Heart left ventricle (tissue), 16 donors: ENCODE measurements around the gene MEGF11. TPM values are rescaled to one million over a fixed set of nuclear protein-coding genes. Genes with fewer than 3 reads are reported as not detected.

ENCODE experiments used
- ATAC-seq, 4 donors: fragments of 200-7000 bp; cut with Tn5 transposase; one replicate each; pipeline ENCODE4 v1.9.1; 2020 to 2022; ENCODE audit warnings: moderate library complexity in 4 of 4, mild to moderate bottlenecking in 3 of 4, moderate number of reproducible peaks in 1 of 4
- DNase-seq, 5 donors: peaks; one replicate each; pipeline ENCODE4 v3.0.0-alpha.2; 2020
- H3K27ac ChIP-seq, 12 donors: fragments of 200-600 bp; sonication (generic) in 4 of 12; one replicate each; pipeline versions ENCODE4 v1.5.0 to v1.8.0; 2016 to 2022; ENCODE audit warnings: mild to moderate bottlenecking in 2 of 12
- H3K27me3 ChIP-seq, 9 donors: fragments of 200-600 bp; sonication (generic) in 2 of 9; one replicate each; pipeline versions ENCODE4 v1.5.1 to v1.8.0; 2016 to 2022; ENCODE audit warnings: mild to moderate bottlenecking in 3 of 9
- H3K36me3 ChIP-seq, 9 donors: fragments of 200-600 bp; sonication (generic) in 2 of 9; one replicate each; pipeline versions ENCODE4 v1.5.0 to v1.8.0; 2018 to 2022; ENCODE audit warnings: mild to moderate bottlenecking in 2 of 9
- H3K4me1 ChIP-seq, 12 donors: fragments of 200-600 bp; sonication (generic) in 4 of 12; one replicate each; pipeline versions ENCODE4 v1.5.0 to v1.8.0; 2016 to 2022; ENCODE audit warnings: mild to moderate bottlenecking in 3 of 12
- H3K4me3 ChIP-seq, 12 donors: fragments of 200-600 bp; sonication (generic) in 4 of 12; one replicate each; pipeline versions ENCODE4 v1.5.0 to v1.8.0; 2017 to 2022; ENCODE audit warnings: mild to moderate bottlenecking in 9 of 12, moderate library complexity in 4 of 12
- H3K9me3 ChIP-seq, 12 donors: fragments of 200-600 bp; sonication (generic) in 4 of 12; one replicate each; pipeline versions ENCODE4 v1.5.0 to v1.8.0; 2016 to 2022; ENCODE audit warnings: mild to moderate bottlenecking in 1 of 12
- CTCF ChIP-seq, 12 donors: fragments of 200-600 bp; sonication (generic) in 4 of 12; IDR thresholded peaks; one replicate each; pipeline versions ENCODE4 v1.5.0 to v1.8.0; 2018 to 2022; ENCODE audit warnings: antibody characterized with exemption in 12 of 12, mild to moderate bottlenecking in 5 of 12
- POLR2A ChIP-seq, 2 donors: fragments of 450-650 bp; IDR thresholded peaks; one replicate each; pipeline ENCODE4 v1.6.1; 2017; ENCODE audit warnings: antibody characterized with exemption in 2 of 2, mild to moderate bottlenecking in 2 of 2, moderate library complexity in 2 of 2
- WGBS, 4 donors: extraction: QIAGEN DNeasy Blood & Tissue Kit in 2 of 4; methylation state at CpG; one replicate each; pipeline versions ENCODE4 v1.1.5 to v1.1.7; 2013 to 2018; 5-methylcytosine and 5-hydroxymethylcytosine counted together
- intact Hi-C, 10 donors: fragments of 100-400 bp; cut with DNase I; formaldehyde crosslinking; loops; one replicate each; pipeline versions ENCODE4 v1.11.1 to v1.14.2; 2022
- polyA plus RNA-seq, 2 donors: library from polyadenylated mRNA; stranded (reverse); fragments of 200-250 nt; gene quantifications; one replicate each; pipeline ENCODE4 v1.2.3, GENCODE V29; 2013
- total RNA-seq, 9 donors: library from RNA; depleted of rRNA in 2 of 9; stranded (reverse); fragments of >200 nt in 2 of 9; fragmentation: NEBNext Ultra II Directional in 3 of 9; extraction: Animal tissue kit (Norgen Biotek cat#: 25700) in 3 of 9; gene quantifications; one replicate each; pipeline versions ENCODE4 v1.1.0 to v1.2.4, GENCODE V29; 2016 to 2023
- donor health status: ischemic (EF 13 %, LVEDD 7.1; RV severe dilation, severe dysfunction).
- donor health status: healthy with polysubstance abuse.
- donor health status: DM: no; HTN: yes; CAD: no.
- donor health status: DM: no; HTN: no; CAD: no.
- donor health status: ischemic (EF 25% LVEDD 6.9; RV normal size, moderate dysfunction).
- donor health status: ischemic (EF 25% LVEDD 5.7; RV mildly dilated, moderate dysfunction).
- donor health status: healthy.
- donor health status: DM: yes; HTN: yes; CAD: no.
- donor health status: ischemic (EF 35%, LVEDD 5.7; RV mildly dilated, moderate dysfunction).
- donor health status: nonischemic (EF 11% LVEDD 7.7; RV severe dilation, severe dysfunction).
- donor health status: DM: yes; HTN: yes; CAD: no.
- donor health status: PGD.
- donor health status: ischemic (EF 29% LVEDD 5.4; RV normal size, mild dysfunction).
- donor health status: nonischemic (EF 23%, LVEDD 6.1; RV moderate dilation, normal function).

Gene MEGF11
- total and polyA plus RNA-seq, 11 donors, result 0.07 TPM; not detected in 10

GRCh38 chr15:66115568-66116206, 137.9 kb downstream of the MEGF11 start:
- H3K4me3 ChIP-seq, result no peak overlapping the region
- no peak overlapping the region for H3K27ac ChIP-seq
- intact Hi-C loops, result no loop called here
- no peak for TF ChIP-seq CTCF (IDR thresholded peaks at IDR 0.05)
- TF ChIP-seq POLR2A (IDR thresholded peaks at IDR 0.05), result no peak
- H3K27me3 ChIP-seq, result peaks cover 0 to 30% (median 0%) of the 10 kb centered on the region in 9 donors
- no peak for DNase-seq
- ATAC-seq, result no peak
- no peaks in the 10 kb centered on the region for H3K4me1 ChIP-seq
- no peaks in the 10 kb centered on the region for H3K9me3 ChIP-seq
- no peaks in the 10 kb centered on the region for H3K36me3 ChIP-seq
- WGBS, 4 donors, result 53 to 63% (median 57%) methylated on average over 14 to 18 of the region's 18 CpGs

GRCh38 chr15:66114863-66115425, 138.6 kb downstream of the MEGF11 start:
- no peak overlapping the region for H3K27ac ChIP-seq

GRCh38 chr15:66112388-66112787, 141.2 kb downstream of the MEGF11 start:
- H3K27ac ChIP-seq, result no peak overlapping the region
- DNase-seq (no peak), ATAC-seq (no peak)
- no peaks in the 10 kb centered on the region for H3K9me3 ChIP-seq
- intact Hi-C loops, result no loop called here
- no peak overlapping the region for H3K4me3 ChIP-seq
- WGBS, 4 donors, result 85 to 92% (median 88%) methylated on average over 1 of the region's 1 CpG
- H3K27me3 ChIP-seq, result peaks cover 0 to 44% (median 3%) of the 10 kb centered on the region in 9 donors
- no peaks in the 10 kb centered on the region for H3K36me3 ChIP-seq
- H3K4me1 ChIP-seq, result no peaks in the 10 kb centered on the region
- no peak for TF ChIP-seq CTCF (IDR thresholded peaks at IDR 0.05)
- no peak for TF ChIP-seq POLR2A (IDR thresholded peaks at IDR 0.05)

More at GRCh38 chr15:66114863-66115425, 138.6 kb downstream of the MEGF11 start:
- no peak overlapping the region for H3K4me3 ChIP-seq
- DNase-seq, result no peak
- no peaks in the 10 kb centered on the region for H3K4me1 ChIP-seq
- WGBS, 4 donors, result 86 to 94% (median 88%) methylated on average over 7 to 8 of the region's 8 CpGs
- no peak for TF ChIP-seq POLR2A (IDR thresholded peaks at IDR 0.05)
- peaks cover 0 to 33% (median 0%) of the 10 kb centered on the region in 9 donors for H3K27me3 ChIP-seq
- no peaks in the 10 kb centered on the region for H3K9me3 ChIP-seq
- H3K36me3 ChIP-seq, result no peaks in the 10 kb centered on the region
- no peak for ATAC-seq
- intact Hi-C loops, result no loop called here

- Histone ChIP-seq H3K4me3 (no peak overlapping the region), H3K9me3 (no peaks in the 10 kb centered on the region), H3K27ac (no peak overlapping the region), H3K27me3 (peaks cover 0 to 47% (median 3%) of the 10 kb centered on the region in 9 donors), H3K4me1 (no peaks in the 10 kb centered on the region), H3K36me3 (no peaks in the 10 kb centered on the region)
- 83 to 88% (median 85%) methylated on average over 3 of the region's 3 CpGs for WGBS, 4 donors
- intact Hi-C loops, result no loop called here
- ATAC-seq (no peak), DNase-seq (no peak)
- TF ChIP-seq POLR2A (IDR thresholded peaks at IDR 0.05), result no peak
Measured at GRCh38 chr15:66111363-66111762, 142.2 kb downstream of the MEGF11 start.

- TF ChIP-seq CTCF (IDR thresholded peaks at IDR 0.05) (no peak), POLR2A (IDR thresholded peaks at IDR 0.05) (no peak)
- H3K27me3 ChIP-seq, result peaks cover 0 to 47% (median 3%) of the 10 kb centered on the region in 9 donors
- WGBS, 4 donors, result 90 to 98% (median 94%) methylated on average over 4 of the region's 4 CpGs
- no peaks in the 10 kb centered on the region for H3K4me1 ChIP-seq
- H3K9me3 ChIP-seq, result no peaks in the 10 kb centered on the region
- ATAC-seq (no peak), DNase-seq (no peak)
- intact Hi-C loops, result no loop called here
- H3K36me3 ChIP-seq, result no peaks in the 10 kb centered on the region
- H3K27ac ChIP-seq, result no peak overlapping the region
- no peak overlapping the region for H3K4me3 ChIP-seq
Measured at GRCh38 chr15:66110864-66111263, 142.7 kb downstream of the MEGF11 start.
